ENCODE results near the gene ACOT9.

The ACOT9 gene

DNA sequence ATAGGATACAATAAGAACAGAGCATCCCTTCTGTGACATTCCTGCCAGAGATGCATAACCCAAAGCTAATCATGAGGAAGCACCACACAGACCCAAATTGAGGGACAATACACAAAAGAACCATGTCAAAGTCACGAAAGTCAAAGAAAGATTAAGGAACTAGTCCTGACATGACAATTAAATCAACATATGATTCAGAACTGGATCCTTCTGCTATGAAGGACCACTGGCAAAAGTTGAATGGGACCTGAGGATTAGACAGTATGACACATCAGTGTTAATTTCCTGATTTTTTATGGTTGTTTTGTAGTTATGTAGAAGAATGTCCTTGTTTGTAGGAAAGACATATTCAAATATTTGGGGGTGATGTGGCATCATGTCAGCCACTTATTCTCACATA, 13.9 kb downstream of the ACOT9 start:
- H4K20me1 ChIP-seq (ENCODE audit: insufficient read depth), result no peaks in the 10 kb centered on the region
- TF ChIP-seq, protein P1, sequence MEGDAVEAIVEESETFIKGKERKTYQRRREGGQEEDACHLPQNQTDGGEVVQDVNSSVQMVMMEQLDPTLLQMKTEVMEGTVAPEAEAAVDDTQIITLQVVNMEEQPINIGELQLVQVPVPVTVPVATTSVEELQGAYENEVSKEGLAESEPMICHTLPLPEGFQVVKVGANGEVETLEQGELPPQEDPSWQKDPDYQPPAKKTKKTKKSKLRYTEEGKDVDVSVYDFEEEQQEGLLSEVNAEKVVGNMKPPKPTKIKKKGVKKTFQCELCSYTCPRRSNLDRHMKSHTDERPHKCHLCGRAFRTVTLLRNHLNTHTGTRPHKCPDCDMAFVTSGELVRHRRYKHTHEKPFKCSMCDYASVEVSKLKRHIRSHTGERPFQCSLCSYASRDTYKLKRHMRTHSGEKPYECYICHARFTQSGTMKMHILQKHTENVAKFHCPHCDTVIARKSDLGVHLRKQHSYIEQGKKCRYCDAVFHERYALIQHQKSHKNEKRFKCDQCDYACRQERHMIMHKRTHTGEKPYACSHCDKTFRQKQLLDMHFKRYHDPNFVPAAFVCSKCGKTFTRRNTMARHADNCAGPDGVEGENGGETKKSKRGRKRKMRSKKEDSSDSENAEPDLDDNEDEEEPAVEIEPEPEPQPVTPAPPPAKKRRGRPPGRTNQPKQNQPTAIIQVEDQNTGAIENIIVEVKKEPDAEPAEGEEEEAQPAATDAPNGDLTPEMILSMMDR (conservative IDR thresholded peaks at IDR 0.05; ENCODE audit: low read depth, low read length), result no peak
- no peaks in the 10 kb centered on the region for H3K36me3 ChIP-seq (ENCODE audit: insufficient read depth)
- H3K4me1 ChIP-seq (ENCODE audit: low read depth, poor library complexity, severe bottlenecking), result peaks cover 39% of the 10 kb centered on the region
- H3K4me3 ChIP-seq (IDR thresholded peaks at IDR 0.05; ENCODE audit: insufficient read depth, low read depth, low read length), result no peak overlapping the region
- H2AFZ ChIP-seq (ENCODE audit: low read depth), result no peak overlapping the region
- H3K9ac ChIP-seq, result no peak overlapping the region
- no peaks in the 10 kb centered on the region; the same call in 1 of the 2 replicates for H3K79me2 ChIP-seq (ENCODE audit: insufficient read depth, low read depth)
- H3K27ac ChIP-seq, result no peak overlapping the region
- H3K4me2 ChIP-seq, result no peak overlapping the region
- no peaks in the 10 kb centered on the region for H3K27me3 ChIP-seq (ENCODE audit: insufficient read depth, low read depth)

DNA sequence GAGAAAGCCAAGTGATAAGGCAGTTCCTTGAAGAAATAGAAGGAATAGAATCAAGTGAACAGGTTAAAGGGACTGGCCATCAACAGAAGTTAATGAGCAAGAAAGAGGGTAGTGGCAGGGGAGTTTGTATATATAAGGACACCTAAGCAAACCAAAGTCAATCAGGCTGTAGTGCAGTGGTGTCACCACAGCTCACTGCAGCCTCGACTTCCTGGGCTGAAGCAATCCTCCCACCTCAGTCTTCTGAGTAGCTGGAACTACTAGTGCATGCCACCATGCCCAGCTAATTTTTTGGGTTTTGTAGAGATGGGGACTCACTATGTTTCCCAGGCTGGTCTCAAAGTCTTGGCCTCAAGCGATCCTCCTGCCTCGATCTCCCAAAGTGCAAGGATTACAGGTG, 15.9 kb downstream of the ACOT9 start:
- H3K4me3 ChIP-seq (IDR thresholded peaks at IDR 0.05; ENCODE audit: insufficient read depth, low read depth, low read length), result no peak overlapping the region
- no peak overlapping the region for H3K4me2 ChIP-seq
- H3K36me3 ChIP-seq (ENCODE audit: insufficient read depth), result no peaks in the 10 kb centered on the region
- H2AFZ ChIP-seq (ENCODE audit: low read depth), result no peak overlapping the region
- H3K79me2 ChIP-seq (ENCODE audit: insufficient read depth, low read depth), result no peaks in the 10 kb centered on the region
- H3K9ac ChIP-seq, result no peak overlapping the region
- no peaks in the 10 kb centered on the region for H4K20me1 ChIP-seq (ENCODE audit: insufficient read depth)
- H3K27me3 ChIP-seq (ENCODE audit: insufficient read depth, low read depth), result no peaks in the 10 kb centered on the region
- TF ChIP-seq, protein P1 (conservative IDR thresholded peaks at IDR 0.05; ENCODE audit: low read depth, low read length), result no peak
- H3K4me1 ChIP-seq (ENCODE audit: low read depth, poor library complexity, severe bottlenecking), result peaks cover 19% of the 10 kb centered on the region
- no peak overlapping the region for H3K27ac ChIP-seq

DNA sequence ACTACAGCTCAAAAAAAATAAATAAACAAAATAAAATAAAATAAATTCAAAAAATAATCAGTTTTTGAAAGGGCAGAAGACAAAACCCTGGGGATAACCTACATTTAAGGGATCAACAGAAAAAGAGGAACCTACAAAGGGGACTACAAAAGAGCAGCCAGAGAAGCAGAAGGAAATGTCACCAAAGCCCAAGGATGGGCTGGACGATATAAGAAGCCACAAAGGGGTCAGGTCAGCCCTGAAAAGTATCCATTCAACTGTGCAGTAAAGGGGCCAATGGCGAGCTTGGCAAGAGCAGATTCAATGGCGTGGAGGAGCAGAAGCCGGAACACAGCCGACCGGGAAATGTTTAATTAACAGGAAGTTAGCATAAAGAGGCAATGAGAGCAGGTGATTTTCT, 16.9 kb downstream of the ACOT9 start:
- TF ChIP-seq, protein P1 (conservative IDR thresholded peaks at IDR 0.05; ENCODE audit: low read depth, low read length), result no peak
- H3K79me2 ChIP-seq (ENCODE audit: insufficient read depth, low read depth), result no peaks in the 10 kb centered on the region

DNA sequence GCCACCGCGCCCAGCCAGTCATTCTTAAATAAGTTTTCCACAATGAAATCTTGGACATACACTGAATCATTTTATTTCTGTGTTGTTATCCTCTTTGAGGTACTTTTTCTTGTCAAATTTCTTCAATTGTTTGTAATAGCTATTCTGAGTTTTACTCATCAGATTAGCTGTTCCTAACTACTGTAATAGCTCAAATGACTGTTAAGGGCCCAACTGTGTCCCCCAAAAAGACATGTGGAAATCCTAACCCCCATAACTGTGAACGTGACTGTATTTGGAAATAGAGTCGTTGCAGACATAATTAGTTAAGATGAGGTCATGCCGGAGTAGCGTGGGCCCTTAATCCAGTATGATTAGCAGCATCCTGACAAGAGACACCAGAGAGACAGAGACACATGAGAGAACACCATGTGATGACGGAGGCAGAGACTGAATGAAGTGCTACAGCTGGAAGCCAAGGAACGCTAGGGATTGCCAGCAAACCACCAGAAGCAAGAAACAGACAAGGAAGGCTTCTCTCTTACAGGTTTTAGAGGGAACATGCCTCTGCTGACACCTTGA, 22.9 kb downstream of the ACOT9 start:
- H3K4me1 ChIP-seq (ENCODE audit: low read depth, poor library complexity, severe bottlenecking), result no peaks in the 10 kb centered on the region
- no peaks in the 10 kb centered on the region for H3K79me2 ChIP-seq (ENCODE audit: insufficient read depth, low read depth)
- TF ChIP-seq, protein P1 (conservative IDR thresholded peaks at IDR 0.05; ENCODE audit: low read depth, low read length), result no peak
- H2AFZ ChIP-seq (ENCODE audit: low read depth), result no peak overlapping the region
- no peak overlapping the region for H3K4me3 ChIP-seq (IDR thresholded peaks at IDR 0.05; ENCODE audit: insufficient read depth, low read depth, low read length)
- no peak overlapping the region for H3K4me2 ChIP-seq
- H3K27me3 ChIP-seq (ENCODE audit: insufficient read depth, low read depth), result no peaks in the 10 kb centered on the region
- no peaks in the 10 kb centered on the region for H4K20me1 ChIP-seq (ENCODE audit: insufficient read depth)
- H3K9ac ChIP-seq, result no peak overlapping the region
- H3K27ac ChIP-seq, result no peak overlapping the region
- H3K36me3 ChIP-seq (ENCODE audit: insufficient read depth), result no peaks in the 10 kb centered on the region; the same call in 1 of the 2 replicates

More for the DNA sequence above, 16.9 kb downstream of the ACOT9 start:
- no peak overlapping the region for H3K4me2 ChIP-seq
- H3K36me3 ChIP-seq (ENCODE audit: insufficient read depth), result no peaks in the 10 kb centered on the region; the same call in 1 of the 2 replicates
- no peak overlapping the region for H2AFZ ChIP-seq (ENCODE audit: low read depth)
- H3K27me3 ChIP-seq (ENCODE audit: insufficient read depth, low read depth), result no peaks in the 10 kb centered on the region
- H4K20me1 ChIP-seq (ENCODE audit: insufficient read depth), result no peaks in the 10 kb centered on the region
- peaks cover 10% of the 10 kb centered on the region for H3K4me1 ChIP-seq (ENCODE audit: low read depth, poor library complexity, severe bottlenecking)
- no peak overlapping the region for H3K27ac ChIP-seq
- H3K4me3 ChIP-seq (IDR thresholded peaks at IDR 0.05; ENCODE audit: insufficient read depth, low read depth, low read length), result no peak overlapping the region
- H3K9ac ChIP-seq, result no peak overlapping the region

Measured in KMS-11 (cell line).